Epithelial cell of esophagus (primary cell): ENCODE data around the gene DR1.
A peak's percentile ranks its signal among the peaks of the same experiment; 100 is the strongest.

ENCODE experiments used
- DNase-seq: peaks from one replicate; pipeline ENCODE4 v3.0.0; 2010; ENCODE audit warnings: low read depth
- H3K4me3 ChIP-seq: 2 replicates; pipeline ENCODE4 v1.5.1; 2011; ENCODE audit warnings: mild to moderate bottlenecking, low read length, control low read depth
- TF ChIP-seq, protein P1 (sequence below): IDR thresholded peaks from 2 replicates; pipeline ENCODE4 v1.5.1; 2011; ENCODE audit warnings: low read depth, mild to moderate bottlenecking, low read length, control low read depth, inconsistent platforms; ENCODE audit not compliant: insufficient read depth; ENCODE audit errors: missing control alignments

Gene DR1

DNA sequence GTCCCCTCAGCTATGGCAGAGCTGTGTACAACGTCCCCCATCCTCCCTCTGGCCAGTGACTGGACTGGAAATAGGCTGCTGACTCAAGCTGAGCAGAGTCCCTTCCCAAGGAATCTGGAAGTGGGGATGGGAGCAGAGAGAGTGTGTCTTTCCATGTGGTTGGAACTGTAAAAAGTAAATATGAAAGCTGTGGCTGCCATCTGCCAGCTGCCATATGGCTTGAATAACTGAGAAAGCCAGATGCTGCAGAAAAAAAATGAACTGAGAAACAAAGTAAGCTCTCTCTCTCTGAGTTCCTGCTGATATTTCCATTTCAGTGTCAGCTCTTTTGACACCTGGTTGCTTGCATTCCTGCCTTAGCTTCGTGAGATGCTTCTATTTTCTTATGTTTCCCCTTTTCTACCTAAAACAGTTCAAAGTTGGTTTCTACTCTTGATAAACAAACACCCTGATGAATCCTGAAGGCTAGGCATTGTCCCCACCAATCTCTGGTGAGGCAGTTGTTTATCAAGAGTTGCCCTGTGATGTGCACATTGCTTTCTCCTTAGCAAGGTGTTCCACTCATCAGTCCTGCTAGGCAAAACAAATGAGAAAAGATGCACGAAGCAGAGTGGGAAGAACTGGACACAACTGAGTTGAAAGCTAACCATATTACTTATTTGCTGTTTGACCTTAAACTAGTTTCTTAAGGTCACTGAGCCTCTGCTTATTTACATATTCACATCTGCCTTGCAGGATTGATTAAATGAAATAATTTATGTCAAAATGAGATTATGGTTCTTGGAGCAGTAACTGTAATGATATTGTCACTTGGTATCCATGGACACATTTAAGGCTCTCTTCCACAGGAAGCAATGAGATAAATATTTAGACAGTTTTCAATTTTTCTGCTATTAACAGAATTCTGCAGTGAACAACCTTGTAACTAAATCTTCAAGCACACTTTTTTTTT, 16.6 kb upstream of the DR1 start:
- DNase-seq: no peak
- TF ChIP-seq, protein P1, sequence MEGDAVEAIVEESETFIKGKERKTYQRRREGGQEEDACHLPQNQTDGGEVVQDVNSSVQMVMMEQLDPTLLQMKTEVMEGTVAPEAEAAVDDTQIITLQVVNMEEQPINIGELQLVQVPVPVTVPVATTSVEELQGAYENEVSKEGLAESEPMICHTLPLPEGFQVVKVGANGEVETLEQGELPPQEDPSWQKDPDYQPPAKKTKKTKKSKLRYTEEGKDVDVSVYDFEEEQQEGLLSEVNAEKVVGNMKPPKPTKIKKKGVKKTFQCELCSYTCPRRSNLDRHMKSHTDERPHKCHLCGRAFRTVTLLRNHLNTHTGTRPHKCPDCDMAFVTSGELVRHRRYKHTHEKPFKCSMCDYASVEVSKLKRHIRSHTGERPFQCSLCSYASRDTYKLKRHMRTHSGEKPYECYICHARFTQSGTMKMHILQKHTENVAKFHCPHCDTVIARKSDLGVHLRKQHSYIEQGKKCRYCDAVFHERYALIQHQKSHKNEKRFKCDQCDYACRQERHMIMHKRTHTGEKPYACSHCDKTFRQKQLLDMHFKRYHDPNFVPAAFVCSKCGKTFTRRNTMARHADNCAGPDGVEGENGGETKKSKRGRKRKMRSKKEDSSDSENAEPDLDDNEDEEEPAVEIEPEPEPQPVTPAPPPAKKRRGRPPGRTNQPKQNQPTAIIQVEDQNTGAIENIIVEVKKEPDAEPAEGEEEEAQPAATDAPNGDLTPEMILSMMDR: no peak
- no peak overlapping the region for H3K4me3 ChIP-seq

DNA sequence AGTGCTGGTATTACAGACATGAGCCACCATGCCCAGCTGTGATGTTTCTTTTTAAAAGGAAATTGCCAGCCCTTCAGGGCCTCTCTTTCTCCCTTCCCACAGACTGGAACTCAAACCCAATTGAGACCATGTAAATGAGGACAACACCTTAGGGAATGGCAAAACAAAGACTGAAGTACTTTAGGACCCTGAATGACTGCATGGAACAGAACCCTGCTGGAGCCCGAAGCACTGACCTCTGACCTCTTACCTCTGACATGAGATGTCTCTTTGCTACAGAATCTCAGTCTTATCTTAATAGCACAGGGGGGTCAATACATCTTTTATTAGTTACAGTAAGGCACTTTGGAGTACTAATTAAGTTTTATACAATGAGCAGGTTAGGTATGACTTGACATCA, 15.5 kb upstream of the DR1 start:
- DNase-seq: no peak
- TF ChIP-seq, protein P1: no peak

DNA sequence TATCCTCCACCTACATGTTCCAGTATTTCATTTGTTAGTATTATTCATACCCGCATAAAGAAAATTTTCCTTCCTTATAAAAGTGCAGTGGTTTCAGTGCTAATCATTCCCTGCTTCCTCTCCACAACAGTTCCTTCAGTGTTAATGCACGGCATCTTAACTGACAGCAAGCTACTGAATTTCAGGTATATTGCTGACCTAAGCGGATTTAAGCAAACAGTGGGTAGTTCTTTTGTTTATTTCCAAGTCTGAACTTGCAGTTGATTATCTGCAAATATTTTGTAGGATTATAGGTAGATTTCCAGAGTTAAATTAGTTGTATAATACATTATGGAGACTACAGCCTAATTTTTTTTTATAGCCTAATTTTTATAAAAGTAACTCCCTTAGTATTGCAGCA, 15.1 kb upstream of the DR1 start:
- DNase-seq: no peak
- TF ChIP-seq, protein P1: no peak

More for the DNA sequence above, 15.5 kb upstream of the DR1 start:
- no peak overlapping the region for H3K4me3 ChIP-seq

DNA sequence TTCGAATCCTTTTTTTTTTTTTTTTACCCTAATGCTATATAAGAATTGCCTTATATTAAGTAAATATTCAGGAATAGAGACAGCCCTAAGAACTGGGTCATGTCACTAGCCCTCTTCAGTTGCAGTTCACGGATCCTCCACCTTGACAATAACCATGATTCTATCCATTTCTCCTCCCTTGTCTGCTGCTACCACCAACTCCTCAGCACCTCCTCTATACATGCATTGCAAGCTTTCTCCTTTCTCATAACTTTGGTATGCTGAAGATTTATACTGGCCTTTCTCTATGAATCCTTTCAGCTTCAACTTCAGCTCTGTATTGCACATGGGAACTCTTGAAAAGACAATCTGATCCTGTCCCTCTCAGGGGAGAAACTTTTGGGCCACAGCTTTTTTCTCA, 14.3 kb upstream of the DR1 start:
- H3K4me3 ChIP-seq: no peak overlapping the region
- TF ChIP-seq, protein P1: no peak
- no peak for DNase-seq

More for the DNA sequence above, 15.1 kb upstream of the DR1 start:
- H3K4me3 ChIP-seq: no peak overlapping the region

DNA sequence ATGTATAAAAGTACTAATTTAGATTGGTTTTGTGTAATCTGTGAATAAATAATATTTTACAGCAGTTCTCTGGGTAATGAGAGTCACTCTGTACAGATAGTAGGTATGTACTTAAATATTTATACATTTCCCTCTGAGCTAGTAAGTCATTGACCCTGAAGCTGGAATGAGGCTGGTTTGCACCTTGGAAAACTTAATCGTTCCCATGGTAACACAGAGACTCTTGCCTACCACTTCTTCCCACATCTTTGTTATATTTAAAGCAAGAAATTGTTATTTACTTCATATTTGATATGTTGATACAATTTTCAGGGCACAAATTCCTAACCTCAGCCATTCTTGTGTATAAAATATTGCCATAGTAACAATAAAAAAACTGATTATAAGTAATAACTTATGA, 13.3 kb upstream of the DR1 start:
- TF ChIP-seq, protein P1: no peak
- no peak for DNase-seq
- no peak overlapping the region for H3K4me3 ChIP-seq

DNA sequence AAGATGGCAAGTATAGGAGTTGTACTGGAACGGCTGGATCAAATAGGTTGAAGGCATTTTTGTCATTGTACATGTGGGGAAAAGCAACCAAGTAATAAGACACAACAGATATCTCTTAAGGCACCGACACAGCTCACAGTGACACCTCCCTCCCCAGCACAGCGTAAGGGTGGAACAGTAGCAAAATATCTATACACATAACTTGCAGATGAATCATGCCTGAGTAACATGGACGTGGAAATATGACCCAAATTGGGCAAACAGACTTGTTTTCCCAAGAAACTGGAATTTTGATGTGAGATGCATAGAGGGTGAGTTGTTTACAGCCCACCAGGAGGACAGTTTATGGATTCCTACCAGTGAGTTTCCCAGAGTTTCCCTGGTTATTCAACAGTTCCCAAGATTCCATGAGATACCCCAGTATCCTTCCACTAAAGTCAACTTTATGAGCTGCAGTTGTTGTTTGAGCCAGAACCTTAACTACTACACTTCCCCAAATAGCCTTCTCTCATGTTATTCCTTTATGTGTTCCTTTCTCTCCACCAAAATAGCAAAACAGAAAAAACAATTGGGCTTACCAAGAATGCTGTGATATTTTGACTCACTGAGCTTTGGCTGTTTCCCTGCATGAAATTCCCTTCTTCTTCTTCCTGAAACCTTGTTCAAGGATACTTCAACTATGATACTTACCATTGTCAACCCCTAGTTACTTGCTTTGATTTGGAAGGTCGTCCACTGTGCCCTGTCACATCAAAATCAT, 7.1 kb upstream of the DR1 start:
- TF ChIP-seq, protein P1: no peak
- no peak overlapping the region for H3K4me3 ChIP-seq
- peak; percentile 87 for DNase-seq
